RWPE2 (cell line): ENCODE measurements around the gene FMN2.

Source experiments
- ATAC-seq: fragments of 200-7000 bp; cut with Tn5 transposase; 3 replicates; pipeline ENCODE4 v1.9.1; 2021; ENCODE audit warnings: low read depth
- DNase-seq: peaks from one replicate; pipeline ENCODE4 v3.0.0-alpha.2; 2020; ENCODE audit warnings: low spot score
- H3K27ac ChIP-seq: fragments of 450-650 bp; 2 replicates; pipeline ENCODE4 v1.5.1; 2017; ENCODE audit warnings: mild to moderate bottlenecking; ENCODE audit not compliant: poor library complexity, severe bottlenecking
- H3K27me3 ChIP-seq: fragments of 250-450 bp; sonication (Bioruptor Pico); 2 replicates; pipeline ENCODE4 v1.5.1; 2021; ENCODE audit warnings: mild to moderate bottlenecking, moderate library complexity; ENCODE audit not compliant: insufficient read depth, poor library complexity, severe bottlenecking
- H3K36me3 ChIP-seq: fragments of 250-450 bp; sonication (Bioruptor Pico); 2 replicates; pipeline ENCODE4 v1.5.1; 2020; ENCODE audit warnings: low read depth, mild to moderate bottlenecking, moderate library complexity
- H3K4me1 ChIP-seq: fragments of 250-450 bp; sonication (Bioruptor Pico); 2 replicates; pipeline ENCODE4 v1.5.1; 2021; ENCODE audit warnings: mild to moderate bottlenecking, moderate library complexity; ENCODE audit not compliant: insufficient read depth, poor library complexity, severe bottlenecking
- H3K4me3 ChIP-seq: fragments of 250-450 bp; sonication (Bioruptor Pico); 2 replicates; pipeline ENCODE4 v1.5.1; 2021; ENCODE audit warnings: mild to moderate bottlenecking, moderate library complexity; ENCODE audit not compliant: severe bottlenecking
- H3K9me3 ChIP-seq: fragments of 250-450 bp; sonication (Bioruptor Pico); 2 replicates; pipeline ENCODE4 v1.5.1; 2021; ENCODE audit warnings: mild to moderate bottlenecking, moderate library complexity; ENCODE audit not compliant: severe bottlenecking
- TF ChIP-seq, protein P1 (sequence below): fragments of 450-650 bp; IDR thresholded peaks from one replicate; pipeline ENCODE4 v1.5.1; 2017; ENCODE audit warnings: mild to moderate bottlenecking, moderate library complexity; ENCODE audit not compliant: poor library complexity, severe bottlenecking

The FMN2 gene

DNA sequence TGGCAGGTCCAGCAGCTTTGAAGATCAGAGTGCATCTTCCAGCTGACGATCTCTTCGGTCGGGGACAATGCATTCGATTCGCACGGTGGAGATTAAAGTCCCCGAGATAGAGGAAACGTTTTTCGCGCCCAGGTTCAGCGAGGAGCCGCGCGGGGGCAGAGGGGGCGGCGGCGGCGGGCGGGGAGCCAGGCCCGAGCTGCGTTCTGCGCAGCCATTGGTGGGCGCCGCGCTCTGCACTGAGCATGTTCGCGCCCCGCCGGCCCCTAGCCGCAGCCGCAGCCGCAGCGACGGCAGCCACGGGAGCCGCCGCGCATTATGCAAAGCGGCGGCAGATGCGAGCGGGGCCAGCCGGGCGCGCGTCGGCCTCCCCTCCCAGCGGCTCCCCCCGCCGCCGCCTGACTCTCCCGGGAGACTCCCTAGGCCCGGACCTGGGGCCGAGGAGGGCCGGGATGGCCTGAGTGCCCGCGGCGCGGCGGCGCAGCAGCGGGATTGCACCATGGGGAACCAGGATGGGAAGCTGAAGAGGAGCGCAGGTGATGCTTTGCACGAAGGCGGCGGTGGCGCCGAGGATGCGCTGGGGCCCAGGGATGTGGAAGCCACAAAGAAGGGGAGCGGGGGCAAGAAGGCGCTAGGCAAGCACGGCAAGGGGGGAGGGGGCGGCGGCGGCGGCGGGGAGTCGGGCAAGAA is at the start of gene FMN2:
TSS of gene FMN2 (plus strand) at position 270 of the 687 bp plus-strand sequence. CDS start at position 497, 227 bp downstream.
- Histone ChIP-seq H3K4me3 (peak within 1 kb of the TSS; percentile 22), H3K9me3 (no peaks in the 10 kb centered on the region), H3K27me3 (peaks cover 55% of the 10 kb centered on the region), H3K36me3 (no peaks in the 10 kb centered on the region), H3K4me1 (no peaks in the 10 kb centered on the region), H3K27ac (no peak within 1 kb of the TSS)
- DNase-seq (peak; percentile 28), ATAC-seq (peak; percentile 48)
- TF ChIP-seq, protein P1, sequence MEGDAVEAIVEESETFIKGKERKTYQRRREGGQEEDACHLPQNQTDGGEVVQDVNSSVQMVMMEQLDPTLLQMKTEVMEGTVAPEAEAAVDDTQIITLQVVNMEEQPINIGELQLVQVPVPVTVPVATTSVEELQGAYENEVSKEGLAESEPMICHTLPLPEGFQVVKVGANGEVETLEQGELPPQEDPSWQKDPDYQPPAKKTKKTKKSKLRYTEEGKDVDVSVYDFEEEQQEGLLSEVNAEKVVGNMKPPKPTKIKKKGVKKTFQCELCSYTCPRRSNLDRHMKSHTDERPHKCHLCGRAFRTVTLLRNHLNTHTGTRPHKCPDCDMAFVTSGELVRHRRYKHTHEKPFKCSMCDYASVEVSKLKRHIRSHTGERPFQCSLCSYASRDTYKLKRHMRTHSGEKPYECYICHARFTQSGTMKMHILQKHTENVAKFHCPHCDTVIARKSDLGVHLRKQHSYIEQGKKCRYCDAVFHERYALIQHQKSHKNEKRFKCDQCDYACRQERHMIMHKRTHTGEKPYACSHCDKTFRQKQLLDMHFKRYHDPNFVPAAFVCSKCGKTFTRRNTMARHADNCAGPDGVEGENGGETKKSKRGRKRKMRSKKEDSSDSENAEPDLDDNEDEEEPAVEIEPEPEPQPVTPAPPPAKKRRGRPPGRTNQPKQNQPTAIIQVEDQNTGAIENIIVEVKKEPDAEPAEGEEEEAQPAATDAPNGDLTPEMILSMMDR, result no peak

DNA sequence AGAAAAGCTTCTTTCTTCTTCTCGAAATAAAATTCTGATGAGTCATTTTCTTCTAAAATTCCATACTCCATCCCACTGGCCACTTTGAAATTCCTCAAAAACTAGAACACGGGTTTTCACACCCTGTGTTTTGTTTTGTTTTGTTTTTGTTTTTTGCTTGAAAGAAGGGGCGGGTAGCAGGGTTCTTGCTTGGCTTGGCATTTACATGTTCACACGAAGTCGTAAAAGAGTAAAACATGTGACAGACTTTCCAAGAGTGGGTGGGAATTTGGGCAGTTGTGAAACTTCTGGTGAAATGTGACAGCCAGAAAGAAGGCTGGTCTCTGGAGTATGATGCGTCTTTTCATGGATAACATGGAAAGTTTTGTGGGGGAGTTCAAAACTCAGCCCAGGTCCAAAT is 47.1 kb upstream of the FMN2 start:
- Histone ChIP-seq H3K27me3 (no peaks in the 10 kb centered on the region), H3K4me1 (no peaks in the 10 kb centered on the region), H3K27ac (no peak overlapping the region), H3K9me3 (no peaks in the 10 kb centered on the region), H3K4me3 (no peak overlapping the region), H3K36me3 (no peaks in the 10 kb centered on the region)
- ATAC-seq, result no peak
- TF ChIP-seq, protein P1, result no peak
- no peak for DNase-seq

DNA sequence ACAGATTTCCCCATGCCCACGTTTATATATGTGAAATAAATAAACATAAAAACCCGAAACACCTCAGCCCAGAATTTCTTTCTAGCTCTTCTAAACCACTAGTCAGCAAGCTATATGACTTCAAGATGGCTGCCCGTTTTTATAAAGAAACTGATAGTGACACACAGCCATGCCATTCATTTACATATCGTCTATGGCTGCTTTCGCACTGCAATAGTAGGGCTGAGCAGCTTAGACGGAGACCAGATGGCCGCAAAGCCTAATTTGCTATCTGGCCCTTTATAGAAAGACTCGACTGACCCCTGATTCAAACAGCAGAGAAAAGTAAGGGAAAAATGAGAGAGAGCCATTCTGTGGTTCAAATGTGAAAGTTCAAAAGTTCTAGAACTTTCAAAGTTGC is 45.7 kb upstream of the FMN2 start:
- Histone ChIP-seq H3K36me3 (no peaks in the 10 kb centered on the region), H3K4me3 (no peak overlapping the region), H3K9me3 (no peaks in the 10 kb centered on the region), H3K27me3 (no peaks in the 10 kb centered on the region), H3K4me1 (no peaks in the 10 kb centered on the region), H3K27ac (no peak overlapping the region)
- TF ChIP-seq, protein P1, result no peak
- ATAC-seq, result no peak
- DNase-seq, result no peak

DNA sequence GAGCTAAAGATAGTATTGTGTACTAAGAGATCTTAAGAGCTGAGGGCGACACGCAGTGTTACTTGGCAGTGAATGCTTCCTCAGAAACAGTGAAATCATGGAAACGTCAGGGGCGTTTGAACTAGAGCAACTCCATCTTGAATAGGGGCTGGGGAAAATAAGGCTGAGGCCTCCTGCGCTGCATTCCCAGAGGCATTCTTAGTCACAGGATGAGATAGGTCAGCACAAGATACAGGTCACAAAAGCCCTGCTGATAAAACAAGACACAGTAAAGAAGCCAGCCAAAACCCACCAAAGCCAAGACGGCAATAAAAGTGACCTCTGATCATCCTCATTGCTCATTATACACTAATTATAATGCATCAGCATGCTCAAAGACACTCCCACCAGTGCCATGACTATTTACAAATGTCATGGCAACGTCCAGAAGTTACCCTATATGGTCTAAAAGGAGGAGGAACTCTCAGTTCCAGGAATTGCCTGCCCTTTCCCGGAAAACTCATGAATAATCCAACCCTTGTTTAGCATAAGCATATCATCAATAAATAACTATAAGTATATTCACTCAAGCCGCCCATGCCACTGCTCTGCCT is 37.5 kb upstream of the FMN2 start:
- TF ChIP-seq, protein P1, result no peak
- ATAC-seq (no peak), DNase-seq (no peak)
- Histone ChIP-seq H3K9me3 (no peaks in the 10 kb centered on the region), H3K27me3 (no peaks in the 10 kb centered on the region), H3K27ac (no peak overlapping the region), H3K36me3 (no peaks in the 10 kb centered on the region), H3K4me3 (no peak overlapping the region), H3K4me1 (no peaks in the 10 kb centered on the region)

DNA sequence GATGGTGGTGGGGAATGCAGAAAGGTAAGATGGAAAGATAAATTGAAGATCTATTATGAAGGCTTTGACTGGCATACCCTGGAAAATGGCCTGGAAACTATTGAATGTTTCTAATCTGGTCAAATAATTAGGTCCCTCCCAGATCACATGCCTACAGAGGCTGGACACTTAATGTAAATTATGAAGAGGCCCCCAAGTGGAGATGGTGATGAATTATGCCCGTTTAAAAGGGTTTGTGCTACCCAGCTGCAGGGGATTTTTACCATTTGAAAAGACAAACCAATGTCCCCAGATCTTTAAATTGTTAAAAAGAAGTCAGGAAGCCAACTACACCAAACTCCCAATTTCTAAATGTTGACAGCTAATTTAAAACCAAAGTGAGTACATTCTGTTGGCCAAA is 35.7 kb upstream of the FMN2 start:
- ATAC-seq (no peak), DNase-seq (no peak)
- no peaks in the 10 kb centered on the region for H3K4me1 ChIP-seq
- no peak overlapping the region for H3K4me3 ChIP-seq
- H3K9me3 ChIP-seq, result no peaks in the 10 kb centered on the region
- no peak overlapping the region for H3K27ac ChIP-seq
- H3K36me3 ChIP-seq, result no peaks in the 10 kb centered on the region
- no peaks in the 10 kb centered on the region for H3K27me3 ChIP-seq
- TF ChIP-seq, protein P1, result no peak
